GM12891 (cell line): ENCODE results near the gene STAT4.
A peak's percentile ranks its signal among the peaks of the same experiment; 100 is the strongest.

Source experiments
- DNase-seq: peaks from one replicate; pipeline ENCODE4 v3.0.0; 2011; ENCODE audit warnings: low spot score; ENCODE audit not compliant: insufficient read length
- FAIRE-seq: peaks from 2 replicates; lab custom pipeline; 2011; peaks lifted over from hg19 to GRCh38; lab: Jason Lieb, UNC
- PAX5 ChIP-seq: IDR thresholded peaks from 2 replicates; pipeline ENCODE4 v1.6.1; 2011; ENCODE audit warnings: low read length, moderate library complexity, mild to moderate bottlenecking; ENCODE audit not compliant: insufficient read depth, severe bottlenecking
- POLR2A ChIP-seq: IDR thresholded peaks from 2 replicates; pipeline ENCODE4 v1.6.1; 2011; ENCODE audit warnings: low read depth, low read length, control low read depth
- POLR2AphosphoS5 ChIP-seq: IDR thresholded peaks from 2 replicates; pipeline ENCODE4 v1.6.1; 2011; ENCODE audit warnings: low read depth, low read length, control low read depth
- POU2F2 ChIP-seq: IDR thresholded peaks from 2 replicates; pipeline ENCODE4 v1.6.1; 2011; ENCODE audit warnings: low read depth, mild to moderate bottlenecking, control low read depth, low read length, moderate library complexity
- SPI1 ChIP-seq: IDR thresholded peaks from 2 replicates; pipeline ENCODE4 v1.6.1; 2011; ENCODE audit warnings: low read depth, low read length, control low read depth
- TAF1 ChIP-seq: IDR thresholded peaks from 2 replicates; pipeline ENCODE4 v1.6.1; 2011; ENCODE audit warnings: low read depth, low read length, control low read depth

STAT4 gene

GRCh38 chr2:191069606-191070005 is 81.2 kb downstream of the STAT4 start:
- no peak for DNase-seq
- TF ChIP-seq POU2F2 (no peak), POLR2A (no peak), TAF1 (no peak), SPI1 (no peak), POLR2AphosphoS5 (no peak), PAX5 (no peak)
- FAIRE-seq = no peak

- FAIRE-seq (no peak), DNase-seq (no peak)
- TF ChIP-seq SPI1 = no peak
- no peak for TF ChIP-seq PAX5
- no peak for TF ChIP-seq POLR2AphosphoS5
- no peak for TF ChIP-seq TAF1
- no peak for TF ChIP-seq POLR2A
- TF ChIP-seq POU2F2 = no peak
These were observed 83.9 kb downstream of the STAT4 start for GRCh38 chr2:191066919-191067233.

- FAIRE-seq (no peak), DNase-seq (no peak)
- TF ChIP-seq POLR2A = no peak
- TF ChIP-seq POLR2AphosphoS5 = no peak
- TF ChIP-seq PAX5 = no peak
- TF ChIP-seq SPI1 = no peak
- no peak for TF ChIP-seq POU2F2
- TF ChIP-seq TAF1 = no peak
These were observed 84.4 kb downstream of the STAT4 start for GRCh38 chr2:191066197-191066918.

GRCh38 chr2:191065785-191066184 is 85.0 kb downstream of the STAT4 start:
- TF ChIP-seq POLR2AphosphoS5 = no peak
- DNase-seq = no peak
- no peak for FAIRE-seq

GRCh38 chr2:191064590-191064989 is 86.2 kb downstream of the STAT4 start:
- no peak for TF ChIP-seq SPI1
- no peak for TF ChIP-seq POU2F2
- TF ChIP-seq POLR2A = no peak
- no peak for TF ChIP-seq TAF1
- TF ChIP-seq POLR2AphosphoS5 = no peak
- no peak for TF ChIP-seq PAX5
- peak; percentile 23 for FAIRE-seq
- DNase-seq = no peak

- FAIRE-seq (no peak), DNase-seq (no peak)
- TF ChIP-seq PAX5 = no peak
- TF ChIP-seq TAF1 = no peak
- TF ChIP-seq POLR2A = no peak
- no peak for TF ChIP-seq POLR2AphosphoS5
- no peak for TF ChIP-seq POU2F2
- no peak for TF ChIP-seq SPI1
These were observed 87.2 kb downstream of the STAT4 start for GRCh38 chr2:191063584-191063983.

GRCh38 chr2:191061381-191061980 is 89.3 kb downstream of the STAT4 start:
- FAIRE-seq (no peak), DNase-seq (no peak)
- TF ChIP-seq POLR2A (no peak), PAX5 (no peak), SPI1 (no peak), POU2F2 (no peak), POLR2AphosphoS5 (no peak), TAF1 (no peak)

- TF ChIP-seq POLR2AphosphoS5 = no peak
- no peak for TF ChIP-seq POU2F2
- TF ChIP-seq SPI1 = no peak
- TF ChIP-seq POLR2A = no peak
- TF ChIP-seq PAX5 = no peak
- no peak for TF ChIP-seq TAF1
- DNase-seq (no peak), FAIRE-seq (no peak)
These were observed 91.5 kb downstream of the STAT4 start for GRCh38 chr2:191059308-191059707.

- TF ChIP-seq SPI1 (peak; percentile 60), POLR2A (no peak)
- DNase-seq (no peak), FAIRE-seq (no peak)
These were observed 94.6 kb downstream of the STAT4 start for GRCh38 chr2:191056228-191056627.

- TF ChIP-seq POU2F2 (no peak), POLR2A (no peak), PAX5 (no peak), POLR2AphosphoS5 (no peak), TAF1 (no peak), SPI1 (no peak)
- FAIRE-seq = no peak
- no peak for DNase-seq
These were observed 97.5 kb downstream of the STAT4 start for GRCh38 chr2:191053256-191053655.
